Cardiac ventricle fibroblast (primary cell): Measurements from ENCODE around the gene FAM174B. TPM values are rescaled to one million over a fixed set of nuclear protein-coding genes. Genes with fewer than 3 reads are reported as not detected.

Experiments
- total RNA-seq: library from RNA; depleted of rRNA; stranded (reverse); fragments of >200 nt; gene quantifications from 2 replicates; pipeline ENCODE4 v1.2.3, GENCODE V29; 2015

The FAM174B gene
- total RNA-seq: 2.8 and 5.7 TPM in 2 replicates

GRCh38 chr15:92655178-92655995 is at the start of gene FAM174B:
TSS of gene FAM174B (minus strand) at chr15:92655775.

Other genes starting within 250 kb of the FAM174B start
- 36.4 and 43.2 TPM in 2 replicates for gene CHD2, start 244.5 kb upstream of the FAM174B start, total RNA-seq